Breast epithelium (tissue), 3 donors: ENCODE measurements around the gene EMILIN2.

Experiments used
- POLR2A ChIP-seq: fragments of 450-650 bp; IDR thresholded peaks from one replicate; pipeline ENCODE4 v1.6.1; 2016; ENCODE audit warnings: antibody characterized with exemption, mild to moderate bottlenecking, moderate library complexity
- TF ChIP-seq, protein P1 (sequence below), 3 donors: fragments of 450-650 bp; IDR thresholded peaks; one replicate each; pipeline ENCODE4 v1.5.1; 2016 to 2017; ENCODE audit warnings: antibody characterized with exemption in 3 of 3, mild to moderate bottlenecking in 3 of 3, moderate library complexity in 3 of 3

DNA sequence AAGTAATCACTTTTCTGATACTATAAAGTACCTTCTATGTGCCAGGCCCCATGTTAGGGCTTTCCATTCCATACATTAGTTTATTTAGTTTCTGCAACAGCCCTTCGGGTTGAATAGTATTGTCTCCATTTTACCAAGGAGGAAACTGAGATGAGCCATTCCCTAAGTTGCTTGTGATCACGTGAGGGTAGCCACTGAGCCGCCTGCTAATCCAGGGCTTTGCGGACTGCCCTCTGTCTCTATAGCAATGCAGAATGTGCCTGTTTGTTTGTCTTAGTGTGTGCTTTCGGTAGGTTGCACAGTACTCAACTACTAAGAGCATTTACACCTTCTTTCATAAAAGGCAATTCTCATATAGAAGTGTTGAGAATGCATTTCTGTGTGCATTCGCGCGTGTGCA is 5.0 kb downstream of the EMILIN2 start:
- TF ChIP-seq, protein P1, sequence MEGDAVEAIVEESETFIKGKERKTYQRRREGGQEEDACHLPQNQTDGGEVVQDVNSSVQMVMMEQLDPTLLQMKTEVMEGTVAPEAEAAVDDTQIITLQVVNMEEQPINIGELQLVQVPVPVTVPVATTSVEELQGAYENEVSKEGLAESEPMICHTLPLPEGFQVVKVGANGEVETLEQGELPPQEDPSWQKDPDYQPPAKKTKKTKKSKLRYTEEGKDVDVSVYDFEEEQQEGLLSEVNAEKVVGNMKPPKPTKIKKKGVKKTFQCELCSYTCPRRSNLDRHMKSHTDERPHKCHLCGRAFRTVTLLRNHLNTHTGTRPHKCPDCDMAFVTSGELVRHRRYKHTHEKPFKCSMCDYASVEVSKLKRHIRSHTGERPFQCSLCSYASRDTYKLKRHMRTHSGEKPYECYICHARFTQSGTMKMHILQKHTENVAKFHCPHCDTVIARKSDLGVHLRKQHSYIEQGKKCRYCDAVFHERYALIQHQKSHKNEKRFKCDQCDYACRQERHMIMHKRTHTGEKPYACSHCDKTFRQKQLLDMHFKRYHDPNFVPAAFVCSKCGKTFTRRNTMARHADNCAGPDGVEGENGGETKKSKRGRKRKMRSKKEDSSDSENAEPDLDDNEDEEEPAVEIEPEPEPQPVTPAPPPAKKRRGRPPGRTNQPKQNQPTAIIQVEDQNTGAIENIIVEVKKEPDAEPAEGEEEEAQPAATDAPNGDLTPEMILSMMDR (IDR thresholded peaks at IDR 0.05): no peak
- no peak for TF ChIP-seq POLR2A
